IPS DF 19.7 (cell line): ENCODE results near the gene NDUFC1.
"Not testable (repeated sequence)": the region's sequence is repeated elsewhere in the genome, so short reads cannot be mapped to it uniquely, and the experiment has no call there.

Experiments used
- DNase-seq: peaks from one replicate; pipeline ENCODE4 v3.0.0-alpha.2; 2013; ENCODE audit warnings: low read depth, low spot score

Gene NDUFC1

GRCh38 chr4:139301821-139302611 is at the start of gene NDUFC1:
NDUFC1 (minus strand) TSS chr4:139302477; CDS start chr4:139295798, 6,679 bp downstream.
- DNase-seq: no peak

- no peak for DNase-seq
Measured at GRCh38 chr4:139337612-139338011, 35.3 kb upstream of the NDUFC1 start.

- no peak for DNase-seq
Measured at GRCh38 chr4:139333046-139333445, 30.8 kb upstream of the NDUFC1 start.

- DNase-seq: no peak
Measured at GRCh38 chr4:139331185-139331584, 28.9 kb upstream of the NDUFC1 start.

- no peak for DNase-seq
Measured at GRCh38 chr4:139330283-139330682, 28.0 kb upstream of the NDUFC1 start.

- DNase-seq: no peak
Measured at GRCh38 chr4:139329665-139330200, 27.5 kb upstream of the NDUFC1 start.

- no peak for DNase-seq
Measured at GRCh38 chr4:139324620-139325019, 22.3 kb upstream of the NDUFC1 start.

- not testable (repeated sequence) for DNase-seq
Measured at GRCh38 chr4:139322541-139322940, 20.3 kb upstream of the NDUFC1 start.

GRCh38 chr4:139322070-139322469 is 19.8 kb upstream of the NDUFC1 start:
- not testable (repeated sequence) for DNase-seq

GRCh38 chr4:139319571-139319970 is 17.3 kb upstream of the NDUFC1 start:
- DNase-seq: no peak

- DNase-seq: no peak
Measured at GRCh38 chr4:139317635-139318034, 15.4 kb upstream of the NDUFC1 start.

- no peak for DNase-seq
Measured at GRCh38 chr4:139316733-139317132, 14.5 kb upstream of the NDUFC1 start.

- DNase-seq: no peak
Measured at GRCh38 chr4:139315221-139315675, 13.0 kb upstream of the NDUFC1 start.

GRCh38 chr4:139314047-139314800 is 11.9 kb upstream of the NDUFC1 start:
- DNase-seq: no peak

- not testable (repeated sequence) for DNase-seq
Measured at GRCh38 chr4:139313414-139313813, 11.1 kb upstream of the NDUFC1 start.

- no peak for DNase-seq
Measured at GRCh38 chr4:139312552-139313332, 10.5 kb upstream of the NDUFC1 start.

- no peak for DNase-seq
Measured at GRCh38 chr4:139311909-139312308, 9.6 kb upstream of the NDUFC1 start.

- DNase-seq: no peak
Measured at GRCh38 chr4:139304920-139305319, 2.6 kb upstream of the NDUFC1 start.

- peak; percentile 92 for DNase-seq
Measured at GRCh38 chr4:139301113-139301820, 1.0 kb downstream of the NDUFC1 start, which contains the start of gene NAA15. NAA15 (plus strand) TSS chr4:139301505; CDS start chr4:139301778, 273 bp downstream.

GRCh38 chr4:139300431-139301112 is 1.7 kb downstream of the NDUFC1 start:
- no peak for DNase-seq
